DND-41 (cell line): ENCODE data around the gene TGDS.

Experiments used
- ATAC-seq: fragments of 200-7000 bp; cut with Tn5 transposase; 3 replicates; pipeline ENCODE4 v1.9.1; 2021; ENCODE audit warnings: low read depth; ENCODE audit not compliant: insufficient read depth
- DNase-seq: peaks from one replicate; pipeline ENCODE4 v3.0.0-alpha.2; 2020
- H2AFZ ChIP-seq: 2 replicates; pipeline ENCODE4 v1.6.0; 2012; ENCODE audit warnings: low read depth, low read length
- H3K27ac ChIP-seq: 2 replicates; pipeline ENCODE4 v1.5.1; 2012; ENCODE audit warnings: low read length, inconsistent platforms
- H3K27me3 ChIP-seq: fragments of 200-600 bp; sonication (generic); 2 replicates; pipeline ENCODE4 v1.6.0; 2012; ENCODE audit warnings: low read length, mild to moderate bottlenecking, inconsistent platforms; ENCODE audit not compliant: insufficient read depth, poor library complexity
- H3K36me3 ChIP-seq: 2 replicates; pipeline ENCODE4 v1.5.1; 2012; ENCODE audit warnings: low read length, inconsistent platforms; ENCODE audit not compliant: insufficient read depth
- H3K4me1 ChIP-seq: 2 replicates; pipeline ENCODE4 v1.5.1; 2012; ENCODE audit warnings: mild to moderate bottlenecking, low read length; ENCODE audit not compliant: insufficient read depth
- H3K4me2 ChIP-seq: 2 replicates; pipeline ENCODE4 v1.6.0; 2012; ENCODE audit warnings: mild to moderate bottlenecking, moderate library complexity, low read length, inconsistent platforms; ENCODE audit not compliant: insufficient read depth
- H3K4me3 ChIP-seq, 2 experiments: fragments of 200-600 bp in 1 of 2; shearing (Covaris generic) in 1 of 2; 2 replicates each; pipeline ENCODE4 v1.5.1; 2012 to 2016; ENCODE audit warnings: inconsistent platforms in 2 of 2, low read length in 2 of 2, mild to moderate bottlenecking in 2 of 2, low read depth in 1 of 2, moderate library complexity in 1 of 2
- H3K79me2 ChIP-seq: 2 replicates; pipeline ENCODE4 v1.6.0; 2012; ENCODE audit warnings: low read length, inconsistent platforms; ENCODE audit not compliant: insufficient read depth
- H3K9ac ChIP-seq: 2 replicates; pipeline ENCODE4 v1.6.0; 2012; ENCODE audit warnings: low read depth, mild to moderate bottlenecking, inconsistent platforms, low read length, moderate library complexity
- H3K9me3 ChIP-seq: 2 replicates; pipeline ENCODE4 v1.5.1; 2012; ENCODE audit warnings: low read length, moderate library complexity, mild to moderate bottlenecking, inconsistent platforms; ENCODE audit not compliant: insufficient read depth, severe bottlenecking
- H4K20me1 ChIP-seq: 2 replicates; pipeline ENCODE4 v1.6.0; 2012; ENCODE audit warnings: low read length; ENCODE audit not compliant: insufficient read depth
- CTCF ChIP-seq: IDR thresholded peaks from 2 replicates; pipeline ENCODE4 v1.5.1; 2012; ENCODE audit warnings: borderline replicate concordance, low read length, moderate library complexity, mild to moderate bottlenecking; ENCODE audit not compliant: poor library complexity, severe bottlenecking; ENCODE audit errors: extremely low read depth
- EZH2 ChIP-seq: IDR thresholded peaks from 3 replicates; pipeline ENCODE4 v1.6.1; 2012; ENCODE audit warnings: borderline replicate concordance, low read depth, mild to moderate bottlenecking, moderate library complexity, low read length, inconsistent platforms; ENCODE audit not compliant: severe bottlenecking

The TGDS gene

GRCh38 chr13:94607056-94607455 is 11.1 kb upstream of the TGDS start:
- no peak overlapping the region for H3K9ac ChIP-seq
- H3K79me2 ChIP-seq: peaks cover 60% of the 10 kb centered on the region
- no peak for ATAC-seq
- H3K9me3 ChIP-seq: no peaks in the 10 kb centered on the region
- H4K20me1 ChIP-seq: no peaks in the 10 kb centered on the region
- no peaks in the 10 kb centered on the region for H3K27me3 ChIP-seq
- no peak overlapping the region for H2AFZ ChIP-seq
- no peak overlapping the region for H3K27ac ChIP-seq
- TF ChIP-seq EZH2: no peak
- H3K4me2 ChIP-seq: no peak overlapping the region
- no peak for DNase-seq
- no peak overlapping the region for H3K4me3 ChIP-seq
- peaks cover 65% of the 10 kb centered on the region for H3K36me3 ChIP-seq
- peaks cover 42% of the 10 kb centered on the region for H3K4me1 ChIP-seq

- H3K9me3 ChIP-seq: no peaks in the 10 kb centered on the region
- H3K36me3 ChIP-seq: peaks cover 25% of the 10 kb centered on the region
- peak overlapping the region; percentile 32 to 70 for H3K4me3 ChIP-seq
- H4K20me1 ChIP-seq: no peaks in the 10 kb centered on the region
- peak overlapping the region; percentile 79 for H3K27ac ChIP-seq
- ATAC-seq (no peak), DNase-seq (no peak)
- H3K4me1 ChIP-seq: peaks cover 51% of the 10 kb centered on the region
- no peaks in the 10 kb centered on the region for H3K27me3 ChIP-seq
- H2AFZ ChIP-seq: peak overlapping the region; percentile 76
- peaks cover 53% of the 10 kb centered on the region for H3K79me2 ChIP-seq
- TF ChIP-seq CTCF (no peak), EZH2 (no peak)
- H3K4me2 ChIP-seq: peak overlapping the region; percentile 66
- H3K9ac ChIP-seq: peak overlapping the region; percentile 89
These were observed 6.5 kb upstream of the TGDS start for GRCh38 chr13:94602467-94602866.

GRCh38 chr13:94601446-94602431 is 5.8 kb upstream of the TGDS start, which contains the start of gene GPR180:
Gene GPR180 (plus strand): TSS chr13:94601857. CDS start chr13:94601928, 71 bp downstream.
- H3K9me3 ChIP-seq: no peaks in the 10 kb centered on the region
- peak within 1 kb of the TSS; percentile 76 for H2AFZ ChIP-seq
- ATAC-seq: peak; percentile 98

More at GRCh38 chr13:94601446-94602431, 5.8 kb upstream of the TGDS start, which contains the start of gene GPR180:
- H3K4me1 ChIP-seq: peaks cover 45% of the 10 kb centered on the region
- peak within 1 kb of the TSS; percentile 89 for H3K9ac ChIP-seq
- no peaks in the 10 kb centered on the region for H3K27me3 ChIP-seq
- peak; percentile 96 for DNase-seq
- no peak for TF ChIP-seq EZH2
- TF ChIP-seq CTCF: no peak
- peaks cover 45% of the 10 kb centered on the region for H3K79me2 ChIP-seq
- H4K20me1 ChIP-seq: no peaks in the 10 kb centered on the region
- H3K27ac ChIP-seq: peak within 1 kb of the TSS; percentile 79
- peak within 1 kb of the TSS; percentile 66 for H3K4me2 ChIP-seq
- peak within 1 kb of the TSS; percentile 32 to 70 for H3K4me3 ChIP-seq
- peaks cover 18% of the 10 kb centered on the region for H3K36me3 ChIP-seq
